Left lung (tissue), 14 donors: ENCODE measurements around the gene PFDN5. TPM values are rescaled to one million over a fixed set of nuclear protein-coding genes. Genes with fewer than 3 reads are reported as not detected.

Experiments used
- ATAC-seq: fragments of 200-7000 bp; cut with Tn5 transposase; one replicate; pipeline ENCODE4 v1.9.1; 2020; ENCODE audit warnings: moderate library complexity
- DNase-seq, 4 donors: peaks; one replicate each; pipeline ENCODE4 v3.0.0-alpha.2; 2013 to 2020
- H3K27ac ChIP-seq, 2 donors: fragments of 200-600 bp; sonication (generic) in 1 of 2; one replicate each; pipeline versions ENCODE4 v1.5.0 to v1.8.0; 2020 to 2021
- H3K27me3 ChIP-seq, 2 donors: fragments of 200-600 bp; sonication (generic) in 1 of 2; one replicate each; pipeline versions ENCODE4 v1.5.0 to v1.8.0; 2020 to 2021
- H3K36me3 ChIP-seq, 2 donors: fragments of 200-600 bp; sonication (generic) in 1 of 2; one replicate each; pipeline versions ENCODE4 v1.5.0 to v1.8.0; 2020 to 2021
- H3K4me1 ChIP-seq, 2 donors: fragments of 200-600 bp; one replicate each; pipeline ENCODE4 v1.8.0; 2021
- H3K4me3 ChIP-seq, 2 donors: fragments of 200-600 bp; sonication (generic) in 1 of 2; one replicate each; pipeline versions ENCODE4 v1.5.0 to v1.8.0; 2020 to 2021; ENCODE audit warnings: mild to moderate bottlenecking in 1 of 2
- H3K9me3 ChIP-seq, 2 donors: fragments of 200-600 bp; sonication (generic) in 1 of 2; one replicate each; pipeline versions ENCODE4 v1.5.0 to v1.8.0; 2020 to 2021
- CTCF ChIP-seq, 2 donors: fragments of 200-600 bp; sonication (generic) in 1 of 2; IDR thresholded peaks; one replicate each; pipeline versions ENCODE4 v1.5.0 to v1.8.0; 2021; ENCODE audit warnings: antibody characterized with exemption in 2 of 2
- intact Hi-C, 2 donors: fragments of 100-400 bp; cut with DNase I; formaldehyde crosslinking; loops; one replicate each; pipeline versions ENCODE4 v1.11.2 to v1.14.2; 2022
- long read RNA-seq, 12 donors: library from polyadenylated mRNA in 2 of 12; unstranded in 2 of 12; transcript quantifications; one replicate each; pipeline ENCODE4 v2.0.0 and lab custom pipeline, GENCODE V29; 2019 to 2026
- polyA plus RNA-seq, 6 donors: library from polyadenylated mRNA; unstranded; fragments of 120-200 nt; gene quantifications; one replicate each; pipeline ENCODE4 v1.2.1, GENCODE V29; 2013; ENCODE audit not compliant: insufficient read length in 6 of 6
- total RNA-seq, 2 donors: library from RNA; stranded (reverse); fragmentation: NEBNext Ultra II Directional; extraction: Animal tissue kit (Norgen Biotek cat#: 25700); gene quantifications; one replicate each; pipeline ENCODE4 v1.2.1, GENCODE V29; 2021
- donor health status: DM: no; HTN: yes; CAD: no.
- donor health status: DM: no; HTN: no; CAD: no.

The PFDN5 gene
- total RNA-seq (100 to 1,000 TPM; 321 to 370 TPM), polyA plus RNA-seq (100 to 1,000 TPM; 651 to 800 (median 738) TPM)
- long read RNA-seq, donor 1, transcript PFDN5-203 (4 exons, 478 nt): minor isoform, 41 of 755 reads
- long read RNA-seq, donor 1, transcript PFDN5-214 (6 exons, 847 nt): major isoform, 536 of 755 reads
- long read RNA-seq, donor 1, transcript PFDN5-213 (3 exons, 596 nt): minor isoform, 22 of 755 reads
- long read RNA-seq, donor 1, transcript PFDN5-206 (2 exons, 541 nt): minor isoform, 15 of 755 reads
- long read RNA-seq, donor 1, partial matches to known transcripts: 25 of 755 reads
- long read RNA-seq, donor 1, other reads (novel, unspliced or antisense): 93 of 755 reads
- long read RNA-seq, donor 2, transcript PFDN5-214 (6 exons, 847 nt): major isoform, 324 of 475 reads
- long read RNA-seq, donor 2, transcript PFDN5-206 (2 exons, 541 nt): minor isoform, 15 of 475 reads
- long read RNA-seq, donor 2, transcript PFDN5-213 (3 exons, 596 nt): minor isoform, 19 of 475 reads
- long read RNA-seq, donor 2, transcript PFDN5-203 (4 exons, 478 nt): minor isoform, 33 of 475 reads
- long read RNA-seq, donor 2, partial matches to known transcripts: 21 of 475 reads
- long read RNA-seq, donor 2, other reads (novel, unspliced or antisense): 37 of 475 reads
- long read RNA-seq, donor 3, transcript PFDN5-214 (6 exons, 847 nt): major isoform, 401 of 491 reads
- long read RNA-seq, donor 3, transcript PFDN5-203 (4 exons, 478 nt): minor isoform, 21 of 491 reads
- long read RNA-seq, donor 3, transcript PFDN5-213 (3 exons, 596 nt): minor isoform, 10 of 491 reads
- long read RNA-seq, donor 3, transcript PFDN5-206 (2 exons, 541 nt): minor isoform, 8 of 491 reads
- long read RNA-seq, donor 3, partial matches to known transcripts: 7 of 491 reads
- long read RNA-seq, donor 3, other reads (novel, unspliced or antisense): 32 of 491 reads
- long read RNA-seq, donor 4, transcript PFDN5-203 (4 exons, 478 nt): minor isoform, 26 of 475 reads
- long read RNA-seq, donor 4, transcript PFDN5-214 (6 exons, 847 nt): major isoform, 408 of 475 reads
- long read RNA-seq, donor 4, transcript PFDN5-211 (3 exons, 392 nt): minor isoform, 6 of 475 reads
- long read RNA-seq, donor 4, partial matches to known transcripts: 3 of 475 reads
- long read RNA-seq, donor 4, other reads (novel, unspliced or antisense): 25 of 475 reads
- long read RNA-seq, donor 5, transcript PFDN5-214 (6 exons, 847 nt): major isoform, 451 of 606 reads
- long read RNA-seq, donor 5, transcript PFDN5-203 (4 exons, 478 nt): minor isoform, 34 of 606 reads
- long read RNA-seq, donor 5, transcript PFDN5-213 (3 exons, 596 nt): minor isoform, 15 of 606 reads
- long read RNA-seq, donor 5, transcript PFDN5-206 (2 exons, 541 nt): minor isoform, 10 of 606 reads
- long read RNA-seq, donor 5, partial matches to known transcripts: 33 of 606 reads
- long read RNA-seq, donor 5, other reads (novel, unspliced or antisense): 44 of 606 reads
- long read RNA-seq, donor 6, transcript PFDN5-214 (6 exons, 847 nt): major isoform, 650 of 870 reads
- long read RNA-seq, donor 6, transcript PFDN5-213 (3 exons, 596 nt): minor isoform, 27 of 870 reads
- long read RNA-seq, donor 6, transcript PFDN5-203 (4 exons, 478 nt): minor isoform, 36 of 870 reads
- long read RNA-seq, donor 6, transcript PFDN5-206 (2 exons, 541 nt): minor isoform, 15 of 870 reads
- long read RNA-seq, donor 6, partial matches to known transcripts: 51 of 870 reads
- long read RNA-seq, donor 6, other reads (novel, unspliced or antisense): 69 of 870 reads
- long read RNA-seq, donor 7, transcript PFDN5-214 (6 exons, 847 nt): major isoform, 397 of 531 reads
- long read RNA-seq, donor 7, transcript PFDN5-213 (3 exons, 596 nt): minor isoform, 15 of 531 reads
- long read RNA-seq, donor 7, transcript PFDN5-203 (4 exons, 478 nt): minor isoform, 21 of 531 reads
- long read RNA-seq, donor 7, transcript PFDN5-217 (4 exons, 497 nt): minor isoform, 9 of 531 reads
- long read RNA-seq, donor 7, partial matches to known transcripts: 27 of 531 reads
- long read RNA-seq, donor 7, other reads (novel, unspliced or antisense): 37 of 531 reads
- long read RNA-seq, donor 8, transcript PFDN5-206 (2 exons, 541 nt): minor isoform, 10 of 356 reads
- long read RNA-seq, donor 8, transcript PFDN5-213 (3 exons, 596 nt): minor isoform, 13 of 356 reads
- long read RNA-seq, donor 8, transcript PFDN5-203 (4 exons, 478 nt): minor isoform, 9 of 356 reads
- long read RNA-seq, donor 8, transcript PFDN5-214 (6 exons, 847 nt): major isoform, 289 of 356 reads
- long read RNA-seq, donor 8, partial matches to known transcripts: 0 of 356 reads
- long read RNA-seq, donor 8, other reads (novel, unspliced or antisense): 19 of 356 reads
- long read RNA-seq, donor 9, partial matches to known transcripts: 6 of 7 reads
- long read RNA-seq, donor 9, other reads (novel, unspliced or antisense): 0 of 7 reads
- long read RNA-seq, donor 10, transcript PFDN5-203 (4 exons, 478 nt): minor isoform, 52 of 512 reads
- long read RNA-seq, donor 10, transcript PFDN5-214 (6 exons, 847 nt): major isoform, 411 of 512 reads
- long read RNA-seq, donor 10, partial matches to known transcripts: 0 of 512 reads
- long read RNA-seq, donor 10, other reads (novel, unspliced or antisense): 37 of 512 reads
- long read RNA-seq, donor 11, transcript PFDN5-213 (3 exons, 596 nt): minor isoform, 21 of 443 reads
- long read RNA-seq, donor 11, transcript PFDN5-214 (6 exons, 847 nt): major isoform, 297 of 443 reads
- long read RNA-seq, donor 11, transcript PFDN5-203 (4 exons, 478 nt): minor isoform, 30 of 443 reads
- long read RNA-seq, donor 11, transcript PFDN5-206 (2 exons, 541 nt): minor isoform, 21 of 443 reads
- long read RNA-seq, donor 11, partial matches to known transcripts: 24 of 443 reads
- long read RNA-seq, donor 11, other reads (novel, unspliced or antisense): 34 of 443 reads
- long read RNA-seq, donor 12, transcript PFDN5-211 (3 exons, 392 nt): minor isoform, 5 of 329 reads
- long read RNA-seq, donor 12, transcript PFDN5-209 (2 exons, 599 nt): minor isoform, 7 of 329 reads
- long read RNA-seq, donor 12, transcript PFDN5-214 (6 exons, 847 nt): major isoform, 269 of 329 reads
- long read RNA-seq, donor 12, transcript PFDN5-203 (4 exons, 478 nt): minor isoform, 15 of 329 reads
- long read RNA-seq, donor 12, partial matches to known transcripts: 8 of 329 reads
- long read RNA-seq, donor 12, other reads (novel, unspliced or antisense): 12 of 329 reads

- intact Hi-C loops: no loop called here
These were observed at the start of gene PFDN5 for GRCh38 chr12:53295070-53295890. Gene PFDN5 (plus strand): TSS chr12:53295542. CDS start chr12:53295568, 26 bp downstream.

GRCh38 chr12:53251477-53252348, 43.6 kb upstream of the PFDN5 start:
- Histone ChIP-seq H3K27ac (peak overlapping the region; percentile 86 to 90), H3K27me3 (no peaks in the 10 kb centered on the region), H3K36me3 (peaks cover 0 to 23% of the 10 kb centered on the region in 2 donors), H3K9me3 (no peaks in the 10 kb centered on the region), H3K4me3 (peak overlapping the region; percentile 89 to 92), H3K4me1 (peaks cover 16 to 41% of the 10 kb centered on the region in 2 donors)
- ATAC-seq: peak; percentile 91
- intact Hi-C loops: no loop called here
- DNase-seq: peak; percentile 69 to 95 (median 82)
- TF ChIP-seq CTCF (IDR thresholded peaks at IDR 0.05): peak; percentile 12 to 16

More at GRCh38 chr12:53295070-53295890, at the start of gene PFDN5:
- Histone ChIP-seq H3K4me3 (peak within 1 kb of the TSS; percentile 65 to 75), H3K9me3 (no peaks in the 10 kb centered on the region), H3K27ac (peak within 1 kb of the TSS; percentile 88 to 92), H3K27me3 (no peaks in the 10 kb centered on the region), H3K36me3 (peaks cover 0 to 12% of the 10 kb centered on the region in 2 donors), H3K4me1 (peaks cover 19 to 51% of the 10 kb centered on the region in 2 donors)
- DNase-seq (peak; percentile 88 to 98 (median 94)), ATAC-seq (peak; percentile 92)
- peak in 1 of 2 donors; percentile 51 for TF ChIP-seq CTCF (IDR thresholded peaks at IDR 0.05)
